GM23338 (cell line): ENCODE data around the gene CELF2.

Source experiments
- CREB1 ChIP-seq: fragments of 250-450 bp; sonication (Bioruptor Pico); IDR thresholded peaks from 2 replicates; pipeline ENCODE4 v1.5.0; 2020; ENCODE audit warnings: low read depth, mild to moderate bottlenecking, moderate library complexity
- CTCF ChIP-seq, 2 experiments: fragments of 200-600 bp in 1 of 2; sonication (generic) in 1 of 2; conservative IDR thresholded peaks; 2 replicates each; pipeline versions ENCODE4 v1.5.1 to v1.6.1; 2016 to 2017; ENCODE audit warnings: antibody characterized with exemption in 2 of 2, low read depth in 2 of 2, mild to moderate bottlenecking in 2 of 2, moderate library complexity in 1 of 2
- EZH2 ChIP-seq: fragments of 200-600 bp; sonication (generic); IDR thresholded peaks from one replicate; pipeline ENCODE4 v1.8.0; 2017; ENCODE audit warnings: antibody characterized with exemption, mild to moderate bottlenecking, low read depth; ENCODE audit not compliant: unreplicated experiment
- EZH2phosphoT487 ChIP-seq: fragments of 200-600 bp; sonication (generic); IDR thresholded peaks from one replicate; pipeline ENCODE4 v1.8.1; 2018; ENCODE audit warnings: antibody characterized with exemption; ENCODE audit not compliant: unreplicated experiment
- JUNB ChIP-seq: IDR thresholded peaks from one replicate; pipeline ENCODE4 v1.6.1; 2016; ENCODE audit warnings: antibody characterized with exemption; ENCODE audit not compliant: unreplicated experiment
- NANOG ChIP-seq: IDR thresholded peaks from 2 replicates; pipeline ENCODE4 v1.6.1; 2016; ENCODE audit warnings: antibody characterized with exemption, borderline replicate concordance
- POLR2AphosphoS5 ChIP-seq: IDR thresholded peaks from 2 replicates; pipeline ENCODE4 v1.6.1; 2016; ENCODE audit warnings: antibody characterized with exemption, low read depth
- REST ChIP-seq: IDR thresholded peaks from one replicate; pipeline ENCODE4 v1.6.1; 2018; ENCODE audit warnings: antibody characterized with exemption; ENCODE audit not compliant: unreplicated experiment
- STAT1 ChIP-seq: IDR thresholded peaks from one replicate; pipeline ENCODE4 v1.6.1; 2016; ENCODE audit warnings: antibody characterized with exemption; ENCODE audit not compliant: unreplicated experiment
- ZNF114 ChIP-seq: fragments of 250-450 bp; sonication (Bioruptor Pico); IDR thresholded peaks from 2 replicates; pipeline ENCODE4 v1.5.0; 2020; ENCODE audit warnings: mild to moderate bottlenecking, moderate library complexity

GRCh38 chr10:11210211-11210922 is 192.7 kb downstream of the CELF2 start:
- TF ChIP-seq CTCF (conservative IDR thresholded peaks at IDR 0.05; ENCODE audit: low read depth in 2 of 2) = no peak
- TF ChIP-seq POLR2AphosphoS5 = no peak
- no peak for TF ChIP-seq STAT1
- TF ChIP-seq EZH2phosphoT487 = no peak
- no peak for TF ChIP-seq EZH2
- no peak for TF ChIP-seq JUNB
- no peak for TF ChIP-seq CREB1 (CRISPR knock-in tag)
- no peak for TF ChIP-seq REST
- TF ChIP-seq NANOG = no peak
- no peak for TF ChIP-seq ZNF114 (CRISPR knock-in tag)
